ENCODE measurements around the gene CENATAC. TPM values are rescaled to one million over a fixed set of nuclear protein-coding genes. Genes with fewer than 3 reads are reported as not detected.
"Not testable (repeated sequence)": the region's sequence is repeated elsewhere in the genome, so short reads cannot be mapped to it uniquely, and the experiment has no call there.

CENATAC gene
- total RNA-seq, 1 donor from 2014 or later, result 21.6 TPM

DNA sequence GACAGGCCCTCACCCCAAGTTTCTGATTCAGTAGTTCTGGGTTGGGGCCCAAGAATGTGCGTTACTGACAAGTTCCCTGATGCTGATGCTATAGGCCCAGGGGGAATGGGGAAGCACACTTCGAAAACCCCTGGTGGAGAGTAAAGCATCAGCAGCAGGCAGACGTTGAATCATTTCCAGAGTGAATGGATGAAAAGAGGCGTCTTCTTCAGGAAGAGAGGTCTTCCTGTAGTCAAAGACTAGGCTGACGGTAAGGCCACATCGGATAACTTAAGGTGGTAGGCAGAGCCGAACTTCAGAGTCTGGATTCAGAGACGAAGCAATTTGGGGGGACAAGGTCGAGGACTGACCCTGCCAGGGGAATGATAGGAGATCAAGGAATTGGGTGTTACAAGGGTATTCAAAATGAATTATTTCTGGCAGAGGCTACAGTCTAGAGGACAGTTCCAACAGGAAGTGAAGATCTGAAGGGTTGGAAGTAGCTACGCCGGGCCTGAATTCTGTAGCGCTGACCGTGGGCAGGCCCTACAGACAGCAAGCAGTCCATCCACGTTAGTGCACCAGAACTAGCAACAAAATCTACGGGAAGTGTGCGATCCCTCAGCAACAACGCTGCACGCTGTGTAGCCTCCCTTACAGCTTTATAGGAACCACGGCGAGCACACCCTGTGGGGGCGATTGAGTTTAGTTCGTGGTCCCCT, 862 bp upstream of the CENATAC start:
- DNase-seq, result peak; percentile 47

DNA sequence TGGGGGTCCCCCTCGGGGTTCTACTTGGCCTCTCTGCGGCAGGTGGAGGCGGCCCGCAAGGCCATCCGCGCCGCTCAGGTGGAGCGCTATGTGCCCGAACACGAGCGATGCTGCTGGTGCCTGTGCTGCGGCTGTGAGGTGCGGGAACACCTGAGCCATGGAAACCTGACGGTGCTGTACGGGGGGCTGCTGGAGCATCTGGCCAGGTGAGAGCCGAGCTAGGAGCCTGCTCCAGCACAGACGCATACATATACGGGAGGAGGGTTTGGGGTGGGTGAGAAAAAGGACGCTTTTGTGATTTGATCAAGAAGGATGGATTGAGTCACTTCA, 415 bp downstream of the CENATAC start:
- peak; percentile 22 for DNase-seq

- DNase-seq, result peak; percentile 71
These were observed 884 bp downstream of the CENATAC start for GRCh38 chr11:118998822-118999221.

- DNase-seq, result no peak
These were observed 3.0 kb downstream of the CENATAC start for GRCh38 chr11:119000906-119001305.

DNA sequence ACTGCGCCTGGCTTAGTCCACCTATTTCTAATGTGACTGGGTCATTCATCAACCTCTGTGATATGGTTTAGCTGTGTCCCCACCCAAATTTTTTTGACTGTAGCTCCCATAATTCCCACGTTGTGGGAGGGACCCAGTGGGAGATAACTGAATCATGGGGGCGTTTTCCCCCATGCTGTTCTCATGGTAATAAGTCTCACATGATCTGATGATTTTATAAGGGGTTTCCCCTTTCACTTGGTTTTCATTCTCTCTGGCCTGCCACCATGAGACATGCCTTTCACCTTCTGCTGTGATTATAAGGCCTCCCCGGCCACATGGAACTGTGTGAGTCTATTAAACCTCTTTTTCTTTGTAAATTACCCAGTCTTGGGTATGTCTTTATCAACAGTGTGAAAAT, 8.7 kb downstream of the CENATAC start:
- DNase-seq, result no peak

- no peak for DNase-seq
These were observed 13.6 kb downstream of the CENATAC start for GRCh38 chr11:119011476-119012053.

DNA sequence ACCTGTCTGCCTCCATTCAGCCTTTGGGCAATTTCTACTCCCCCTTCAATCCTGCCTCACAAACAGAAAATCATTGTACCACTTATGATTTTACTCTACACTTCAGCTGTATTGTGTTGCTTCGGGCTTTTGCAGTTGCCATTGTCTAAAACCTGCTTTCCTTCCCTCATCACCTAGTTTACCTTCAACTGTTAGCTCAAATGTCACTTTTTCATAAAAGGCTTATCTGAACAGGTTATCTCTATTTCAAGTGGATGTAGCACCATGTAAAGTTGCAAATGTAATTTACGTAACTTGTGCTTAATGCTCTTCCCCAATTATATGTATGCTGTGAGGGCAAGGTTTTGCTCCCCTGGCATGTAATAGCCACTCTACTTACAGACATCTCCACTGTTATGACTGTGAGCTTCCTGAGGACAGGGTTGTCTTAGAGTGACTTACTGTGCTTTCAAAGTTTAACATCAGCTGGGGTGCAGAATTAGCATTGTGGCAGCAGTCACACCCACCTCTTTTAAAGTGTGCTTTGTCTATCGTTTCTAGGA, 14.8 kb downstream of the CENATAC start:
- DNase-seq, result no peak

- no peak for DNase-seq
These were observed 16.4 kb downstream of the CENATAC start for GRCh38 chr11:119014209-119014924.

DNA sequence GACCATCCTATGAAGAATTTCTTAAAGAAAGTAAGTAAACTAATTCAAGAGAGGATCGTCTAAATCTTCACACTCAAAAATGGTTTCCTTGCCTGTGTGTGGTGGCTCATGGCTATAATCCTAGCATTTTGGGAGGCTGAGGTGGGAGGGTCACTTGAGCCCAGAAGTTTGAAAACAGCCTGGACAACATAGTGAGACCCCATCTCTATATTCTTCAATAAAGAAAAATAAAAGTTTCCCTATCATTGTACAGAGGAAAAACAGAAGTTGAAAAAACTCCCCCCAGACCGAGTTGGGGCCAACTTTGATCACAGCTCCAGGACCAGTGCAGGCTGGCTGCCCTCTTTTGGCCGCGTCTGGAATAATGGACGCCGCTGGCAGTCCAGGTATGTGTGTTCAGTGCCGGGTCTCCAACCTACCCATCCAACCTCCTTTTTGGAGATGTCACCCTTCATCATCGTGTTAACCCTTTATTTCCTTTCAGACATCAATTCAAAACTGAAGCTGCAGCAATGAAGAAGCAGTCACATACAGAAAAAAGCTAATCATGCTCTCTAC, 17.2 kb downstream of the CENATAC start:
- peak; percentile 16 for DNase-seq

DNA sequence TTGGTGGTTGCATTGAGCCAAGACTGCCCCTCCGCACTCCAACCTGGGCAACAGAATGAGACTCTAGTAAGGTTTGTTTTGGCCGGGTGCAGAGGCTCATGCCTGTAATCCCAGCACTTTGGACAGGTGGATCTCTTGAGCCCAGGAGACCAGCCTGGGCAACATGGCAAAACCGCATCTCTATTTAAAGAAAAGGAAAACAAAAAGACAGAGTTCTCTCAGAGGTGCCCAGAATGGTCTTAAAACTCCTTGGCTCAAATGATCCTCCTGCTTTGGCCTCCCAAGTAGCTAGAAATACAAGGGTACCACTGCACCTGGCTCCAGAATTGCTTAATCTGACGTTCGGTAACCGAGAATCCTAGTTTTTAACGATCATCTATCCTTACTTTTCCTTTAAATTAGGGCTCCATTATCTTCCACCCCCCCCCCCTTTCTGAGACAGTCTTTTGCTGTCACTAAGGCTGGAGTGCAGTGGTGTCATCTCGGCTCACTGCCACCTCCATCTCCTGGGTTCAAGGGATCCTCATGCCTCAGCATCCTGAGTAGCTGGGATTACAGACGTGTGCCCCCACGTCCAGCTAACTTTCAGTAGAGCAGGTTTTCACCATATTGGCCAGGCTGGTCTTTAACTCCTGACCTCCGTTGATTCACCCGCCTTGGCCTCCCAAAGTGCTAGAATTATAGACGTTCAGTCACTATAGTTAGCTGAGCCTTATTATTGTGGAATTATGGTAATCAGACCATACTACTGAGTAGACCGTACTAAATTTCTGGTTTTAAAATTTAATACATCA, 18.5 kb downstream of the CENATAC start:
- no peak for DNase-seq

- not testable (repeated sequence) for DNase-seq
These were observed 19.4 kb downstream of the CENATAC start for GRCh38 chr11:119017377-119017776.

DNA sequence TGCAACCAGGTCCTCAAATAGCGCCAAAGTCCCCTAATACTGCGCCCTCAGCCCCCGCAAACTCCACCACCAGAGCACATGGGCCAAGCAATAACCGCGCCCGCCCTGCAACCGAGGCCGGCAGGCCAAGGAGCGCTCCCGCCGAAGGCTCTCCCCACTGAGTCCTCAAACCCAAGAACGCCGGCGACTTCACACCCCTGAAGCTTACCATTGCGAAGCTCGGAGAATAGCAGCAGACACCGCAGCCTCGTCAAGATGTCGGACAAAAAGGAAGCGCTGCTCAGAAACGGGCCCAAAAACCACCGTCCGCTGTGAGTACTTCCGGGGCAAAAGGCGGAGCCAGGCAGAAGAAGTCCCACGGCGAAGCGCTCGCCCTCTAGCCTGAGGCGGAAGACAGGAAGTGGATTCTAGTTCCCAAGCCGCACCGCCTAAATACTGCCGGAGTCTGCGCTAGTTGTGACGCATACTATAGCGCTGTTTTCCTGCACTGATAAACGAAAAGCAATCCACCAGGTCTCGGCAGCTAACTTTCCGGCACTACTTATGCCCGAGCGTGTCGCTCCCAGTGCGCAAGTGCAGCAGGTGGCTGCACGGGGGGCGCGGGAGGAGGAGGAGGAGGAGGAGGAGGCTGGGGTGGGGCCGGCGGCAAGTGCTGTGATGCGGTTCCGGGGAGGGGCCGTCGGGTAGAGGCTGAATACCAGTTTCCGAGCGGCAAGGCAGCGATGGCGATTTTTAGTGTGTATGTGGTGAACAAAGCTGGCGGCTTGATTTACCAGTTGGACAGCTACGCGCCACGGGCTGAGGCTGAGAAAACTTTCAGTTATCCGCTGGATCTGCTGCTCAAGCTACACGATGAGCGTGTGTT, 20.4 kb downstream of the CENATAC start, which contains the start of the genes RPS25 and TRAPPC4:
RPS25 (minus strand) TSS at position 270 of the 865 bp plus-strand sequence; CDS start at position 211, 59 bp downstream.
TRAPPC4 (plus strand) TSS at position 693 of the 865 bp plus-strand sequence; CDS start at position 723, 30 bp downstream.
- peak; percentile 97 for DNase-seq

- DNase-seq, result no peak
These were observed 22.1 kb downstream of the CENATAC start for GRCh38 chr11:119019996-119020395.

GRCh38 chr11:119021631-119022030, 23.7 kb downstream of the CENATAC start:
- no peak for DNase-seq

GRCh38 chr11:119023741-119024140, 25.8 kb downstream of the CENATAC start:
- DNase-seq, result no peak

- DNase-seq, result no peak
These were observed 26.6 kb downstream of the CENATAC start for GRCh38 chr11:119024430-119025098.

DNA sequence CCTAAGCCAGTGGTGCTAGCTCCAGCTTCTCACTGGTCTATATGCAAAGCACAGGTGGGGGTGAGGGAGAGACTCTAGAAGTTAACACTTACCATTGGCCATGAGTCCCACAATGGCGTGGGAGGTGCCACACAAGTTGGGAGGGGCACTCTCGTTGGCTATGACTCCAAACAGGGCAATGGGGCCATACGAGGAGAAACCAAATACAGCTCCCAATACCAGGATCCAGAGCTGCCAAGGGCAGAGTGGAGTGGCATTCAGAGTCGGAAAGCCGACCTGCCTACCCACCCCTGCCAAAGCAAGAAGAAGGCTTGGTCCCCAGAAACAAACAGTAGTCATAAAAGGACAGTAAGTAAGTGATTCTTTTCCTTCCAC, 27.1 kb downstream of the CENATAC start:
- DNase-seq, result no peak

DNA sequence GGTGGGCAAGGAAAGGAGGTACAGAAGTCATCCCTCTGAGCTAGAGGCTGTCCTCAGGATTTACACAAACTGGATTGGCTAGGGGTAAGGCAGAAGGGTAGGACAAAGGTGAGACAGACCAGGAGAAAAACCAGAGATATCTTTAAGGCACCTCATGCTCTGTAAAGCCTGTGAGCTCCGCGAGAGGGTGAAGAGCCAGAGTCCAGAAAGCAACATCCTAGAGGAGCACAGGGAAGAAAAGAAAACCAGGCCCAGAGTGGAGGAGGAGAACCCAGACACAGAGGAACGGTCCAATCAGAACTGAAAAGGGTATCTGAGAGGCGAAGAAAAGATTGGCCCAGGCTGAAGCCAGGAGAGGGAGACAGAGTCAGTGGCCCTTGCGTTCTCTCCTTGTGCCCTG, 27.6 kb downstream of the CENATAC start:
- DNase-seq, result no peak

- DNase-seq, result no peak
These were observed 28.2 kb downstream of the CENATAC start for GRCh38 chr11:119025978-119026766.

DNA sequence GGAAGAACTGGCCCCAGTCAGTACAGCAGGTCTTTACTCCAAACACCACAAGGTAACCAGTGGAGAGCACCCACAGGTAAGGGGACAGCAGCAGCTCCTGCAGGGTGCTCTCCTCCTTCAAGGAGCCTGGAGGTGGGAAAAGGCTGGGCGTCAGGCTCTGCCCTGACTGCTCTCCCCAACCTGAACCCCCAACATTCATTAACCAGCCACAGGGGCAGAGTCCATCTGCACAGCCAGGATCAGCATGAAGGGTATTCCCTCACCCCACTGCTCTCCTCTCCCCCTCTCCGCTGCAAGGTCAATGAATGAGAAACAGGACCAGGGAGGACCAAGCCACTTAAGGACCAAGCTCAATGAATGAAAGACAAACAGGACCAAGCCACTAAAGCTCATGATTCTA, 29.0 kb downstream of the CENATAC start:
- no peak for DNase-seq

All from dermis blood vessel endothelial cell (primary cell).